Fibroblast of lung (primary cell): ENCODE results near the gene ARHGEF26. TPM values are rescaled to one million over a fixed set of nuclear protein-coding genes. Genes with fewer than 3 reads are reported as not detected.

Experiments used
- DNase-seq, 2 donors: peaks; one replicate each; pipeline versions ENCODE4 v3.0.0 to v3.0.0-alpha.2; 2010; ENCODE audit warnings: low read depth in 2 of 2
- H2AFZ ChIP-seq: 2 replicates; pipeline ENCODE4 v1.5.1; 2012; ENCODE audit warnings: low read length, control low read depth, inconsistent platforms
- H3K27ac ChIP-seq: 2 replicates; pipeline ENCODE4 v1.5.1; 2011; ENCODE audit warnings: low read length, control low read depth; ENCODE audit not compliant: insufficient read depth
- H3K27me3 ChIP-seq: 2 replicates; pipeline ENCODE4 v1.5.1; 2011; ENCODE audit warnings: mild to moderate bottlenecking, low read length; ENCODE audit not compliant: control insufficient read depth, insufficient read depth
- H3K36me3 ChIP-seq: 2 replicates; pipeline ENCODE4 v1.5.1; 2011; ENCODE audit warnings: low read length; ENCODE audit not compliant: control insufficient read depth, insufficient read depth
- H3K4me1 ChIP-seq: 2 replicates; pipeline ENCODE4 v1.5.1; 2011; ENCODE audit warnings: low read length; ENCODE audit not compliant: control insufficient read depth, insufficient read depth; ENCODE audit errors: extremely low read depth
- H3K4me2 ChIP-seq: 2 replicates; pipeline ENCODE4 v1.5.1; 2011; ENCODE audit warnings: low read length, control low read depth; ENCODE audit not compliant: insufficient read depth; ENCODE audit errors: extremely low read depth
- H3K4me3 ChIP-seq, 4 experiments: fragments of 200-600 bp in 1 of 4; sonication (generic) in 1 of 4; replicated peaks in 1 of 4; 2 replicates each; pipeline ENCODE4 v1.5.1; 2011 to 2016; ENCODE audit warnings: low read length in 4 of 4, low read depth in 3 of 4, mild to moderate bottlenecking in 3 of 4, control low read depth in 2 of 4, inconsistent platforms in 1 of 4, mixed read lengths in 1 of 4; ENCODE audit not compliant: insufficient read depth in 1 of 4; ENCODE audit errors: control extremely low read depth in 1 of 4
- H3K79me2 ChIP-seq: 2 replicates; pipeline ENCODE4 v1.5.1; 2012; ENCODE audit warnings: mild to moderate bottlenecking, low read length, inconsistent platforms; ENCODE audit not compliant: control insufficient read depth, insufficient read depth
- H3K9ac ChIP-seq: 2 replicates; pipeline ENCODE4 v1.5.1; 2011; ENCODE audit warnings: mild to moderate bottlenecking, low read length, control low read depth; ENCODE audit not compliant: insufficient read depth
- H3K9me3 ChIP-seq: 2 replicates; pipeline ENCODE4 v1.5.1; 2012; ENCODE audit warnings: low read depth, low read length; ENCODE audit not compliant: control insufficient read depth, insufficient read depth
- H4K20me1 ChIP-seq: 2 replicates; pipeline ENCODE4 v1.5.1; 2011; ENCODE audit warnings: low read length; ENCODE audit not compliant: control insufficient read depth, insufficient read depth; ENCODE audit errors: extremely low read depth
- EZH2 ChIP-seq: IDR thresholded peaks from 2 replicates; pipeline ENCODE4 v1.5.1; 2012; ENCODE audit warnings: low read length, control low read depth, mild to moderate bottlenecking; ENCODE audit errors: missing control alignments
- polyA plus RNA-seq, 2 donors: library from polyadenylated mRNA; depleted of rRNA in 1 of 2; stranded (reverse) in 1 of 2; unstranded in 1 of 2; fragments of >200 nt; gene quantifications; 2 replicates each; pipeline ENCODE4 v1.2.1, GENCODE V29; 2011 to 2012; ENCODE audit warnings: missing spikeins in 1 of 2
- total RNA-seq: library from RNA; depleted of rRNA; stranded (reverse); fragments of >200 nt; gene quantifications from 2 replicates; pipeline ENCODE4 v1.2.1, GENCODE V29; 2014
- TF ChIP-seq, protein P1 (sequence below), 2 donors: IDR thresholded peaks in 1 of 2; conservative IDR thresholded peaks in 1 of 2; 1 replicate in 1 of 2; 2 replicates in 1 of 2; pipeline ENCODE4 v1.5.1; 2011 to 2012; ENCODE audit warnings: low read length in 2 of 2, control low read depth in 1 of 2, inconsistent platforms in 1 of 2, low read depth in 1 of 2, mild to moderate bottlenecking in 1 of 2

Gene ARHGEF26
- total and polyA plus RNA-seq, 2 donors (not counting 1 experiment from before 2014, with no cell fraction given): 0.72 to 2.1 TPM

DNA sequence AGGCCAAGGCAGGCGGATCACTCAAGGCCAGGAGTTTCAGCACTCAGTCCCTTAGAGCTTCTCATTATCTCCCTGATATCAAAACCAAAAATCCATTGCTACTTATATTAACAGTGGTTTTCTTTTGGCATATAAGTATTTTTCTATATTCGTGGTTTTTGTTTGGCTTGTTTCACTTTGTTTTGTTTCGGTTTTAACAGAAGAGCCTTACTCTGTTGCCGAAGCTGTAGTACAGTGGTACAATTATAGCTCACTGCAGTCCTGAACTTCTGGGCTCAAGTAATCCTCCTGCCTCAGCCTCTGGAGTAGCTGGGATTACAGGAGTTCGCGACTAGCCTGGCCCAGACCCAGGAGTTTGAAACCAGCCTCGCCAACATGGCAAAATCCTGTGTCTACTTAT lies 42.5 kb upstream of the ARHGEF26 start:
- Histone ChIP-seq H3K4me2 (no peak overlapping the region), H3K9ac (no peak overlapping the region), H3K27ac (no peak overlapping the region), H3K9me3 (no peaks in the 10 kb centered on the region), H3K79me2 (no peaks in the 10 kb centered on the region), H2AFZ (no peak overlapping the region), H3K4me1 (no peaks in the 10 kb centered on the region), H3K27me3 (no peaks in the 10 kb centered on the region), H3K36me3 (no peaks in the 10 kb centered on the region), H3K4me3 (no peak overlapping the region), H4K20me1 (no peaks in the 10 kb centered on the region)
- TF ChIP-seq, protein P1, sequence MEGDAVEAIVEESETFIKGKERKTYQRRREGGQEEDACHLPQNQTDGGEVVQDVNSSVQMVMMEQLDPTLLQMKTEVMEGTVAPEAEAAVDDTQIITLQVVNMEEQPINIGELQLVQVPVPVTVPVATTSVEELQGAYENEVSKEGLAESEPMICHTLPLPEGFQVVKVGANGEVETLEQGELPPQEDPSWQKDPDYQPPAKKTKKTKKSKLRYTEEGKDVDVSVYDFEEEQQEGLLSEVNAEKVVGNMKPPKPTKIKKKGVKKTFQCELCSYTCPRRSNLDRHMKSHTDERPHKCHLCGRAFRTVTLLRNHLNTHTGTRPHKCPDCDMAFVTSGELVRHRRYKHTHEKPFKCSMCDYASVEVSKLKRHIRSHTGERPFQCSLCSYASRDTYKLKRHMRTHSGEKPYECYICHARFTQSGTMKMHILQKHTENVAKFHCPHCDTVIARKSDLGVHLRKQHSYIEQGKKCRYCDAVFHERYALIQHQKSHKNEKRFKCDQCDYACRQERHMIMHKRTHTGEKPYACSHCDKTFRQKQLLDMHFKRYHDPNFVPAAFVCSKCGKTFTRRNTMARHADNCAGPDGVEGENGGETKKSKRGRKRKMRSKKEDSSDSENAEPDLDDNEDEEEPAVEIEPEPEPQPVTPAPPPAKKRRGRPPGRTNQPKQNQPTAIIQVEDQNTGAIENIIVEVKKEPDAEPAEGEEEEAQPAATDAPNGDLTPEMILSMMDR (conservative IDR thresholded peaks at IDR 0.05 in 1 of 2, IDR thresholded peaks at IDR 0.05 in 1 of 2; ENCODE audit: low read depth in 1 of 2, low read length in 2 of 2): no peak
- no peak for TF ChIP-seq EZH2
- no peak for DNase-seq

DNA sequence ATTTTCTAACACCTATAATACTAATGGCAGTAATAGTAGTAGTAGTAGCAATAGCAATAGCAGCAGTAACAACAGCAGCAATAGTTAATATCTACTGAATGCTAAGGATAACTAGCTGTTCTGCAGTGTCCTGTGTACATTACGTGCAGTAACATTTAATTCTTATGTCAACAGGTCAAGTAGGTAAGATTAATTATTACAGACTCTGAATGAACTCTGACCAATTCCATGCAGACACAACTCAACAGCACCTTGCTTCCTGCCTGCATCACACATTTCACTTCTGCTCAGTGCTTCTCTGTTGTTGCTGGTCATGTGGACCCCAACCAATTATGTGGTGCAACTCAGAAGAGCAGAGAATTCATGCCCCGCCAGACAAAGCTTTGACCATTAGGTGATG lies 39.9 kb upstream of the ARHGEF26 start:
- Histone ChIP-seq H3K36me3 (no peaks in the 10 kb centered on the region), H2AFZ (no peak overlapping the region), H3K4me1 (no peaks in the 10 kb centered on the region), H4K20me1 (no peaks in the 10 kb centered on the region), H3K4me3 (no peak overlapping the region), H3K27ac (no peak overlapping the region), H3K27me3 (no peaks in the 10 kb centered on the region), H3K4me2 (no peak overlapping the region), H3K79me2 (no peaks in the 10 kb centered on the region), H3K9me3 (no peaks in the 10 kb centered on the region), H3K9ac (no peak overlapping the region)
- no peak for DNase-seq
- no peak for TF ChIP-seq EZH2
- TF ChIP-seq, protein P1 (conservative IDR thresholded peaks at IDR 0.05 in 1 of 2, IDR thresholded peaks at IDR 0.05 in 1 of 2; ENCODE audit: low read depth in 1 of 2, low read length in 2 of 2): no peak

DNA sequence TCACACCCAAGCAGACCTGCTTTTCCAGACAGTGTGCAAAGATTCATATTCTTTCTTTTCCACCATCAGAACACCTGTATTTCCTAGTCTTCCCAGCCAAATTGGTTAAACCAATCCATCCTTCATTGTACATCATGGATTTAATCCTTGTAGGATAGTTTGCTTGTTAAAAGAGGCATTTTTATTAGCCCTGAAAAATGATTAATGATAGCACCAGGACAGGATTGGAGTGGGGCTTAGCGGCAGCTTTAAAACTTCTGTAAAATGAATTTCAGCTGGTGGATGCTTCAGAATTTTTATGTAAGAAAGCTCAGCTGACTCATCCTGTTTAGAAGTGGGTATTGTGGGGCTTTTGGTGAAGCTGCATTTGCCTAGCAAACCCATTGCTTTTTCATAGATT lies 36.1 kb upstream of the ARHGEF26 start:
- Histone ChIP-seq H2AFZ (no peak overlapping the region), H3K4me1 (no peaks in the 10 kb centered on the region), H4K20me1 (no peaks in the 10 kb centered on the region), H3K4me2 (no peak overlapping the region), H3K9me3 (no peaks in the 10 kb centered on the region), H3K4me3 (no peak overlapping the region), H3K27ac (no peak overlapping the region), H3K27me3 (no peaks in the 10 kb centered on the region), H3K79me2 (no peaks in the 10 kb centered on the region), H3K36me3 (no peaks in the 10 kb centered on the region), H3K9ac (no peak overlapping the region)
- TF ChIP-seq, protein P1 (conservative IDR thresholded peaks at IDR 0.05 in 1 of 2, IDR thresholded peaks at IDR 0.05 in 1 of 2; ENCODE audit: low read depth in 1 of 2, low read length in 2 of 2): no peak
- no peak for DNase-seq
